Neuronal stem cell (in vitro differentiated cells): Measurements from ENCODE around the gene NECTIN4.

ENCODE experiments used
- DNase-seq: peaks from one replicate; pipeline ENCODE4 v3.0.0-alpha.2; 2013; ENCODE audit warnings: low spot score
- H2AFZ ChIP-seq: one replicate; pipeline ENCODE4 v1.6.1; 2013; ENCODE audit warnings: mild to moderate bottlenecking, low read length, inconsistent platforms
- H2AK5ac ChIP-seq: 2 replicates; pipeline ENCODE4 v1.6.1; 2013; ENCODE audit warnings: low read depth, mild to moderate bottlenecking, inconsistent platforms, low read length, moderate library complexity, mixed read lengths
- H2BK120ac ChIP-seq: 2 replicates; pipeline ENCODE4 v1.6.1; 2013; ENCODE audit warnings: low read depth, mild to moderate bottlenecking, inconsistent platforms, low read length, moderate library complexity, mixed read lengths
- H2BK12ac ChIP-seq: one replicate; pipeline ENCODE4 v1.6.1; 2013; ENCODE audit warnings: low read length, inconsistent platforms
- H2BK15ac ChIP-seq: 2 replicates; pipeline ENCODE4 v1.6.1; 2013; ENCODE audit warnings: mild to moderate bottlenecking, low read length, inconsistent platforms, mixed read lengths
- H2BK5ac ChIP-seq: one replicate; pipeline ENCODE4 v1.6.1; 2013; ENCODE audit warnings: inconsistent platforms, mild to moderate bottlenecking, low read length, moderate library complexity
- H3K14ac ChIP-seq: one replicate; pipeline ENCODE4 v1.6.1; 2013; ENCODE audit warnings: low read length, inconsistent platforms
- H3K18ac ChIP-seq: 2 replicates; pipeline ENCODE4 v1.6.1; 2013; ENCODE audit warnings: low read length, inconsistent platforms
- H3K23ac ChIP-seq: 2 replicates; pipeline ENCODE4 v1.6.1; 2013; ENCODE audit warnings: low read depth, mild to moderate bottlenecking, mixed read lengths, low read length, inconsistent platforms; ENCODE audit not compliant: poor library complexity
- H3K27ac ChIP-seq: replicated peaks from 3 replicates; pipeline ENCODE4 v1.5.1; 2013; ENCODE audit warnings: low read length, inconsistent platforms
- H3K27me3 ChIP-seq, 3 experiments: 2 replicates each; pipeline ENCODE4 v1.6.1; 2013; ENCODE audit warnings: low read length in 3 of 3, mild to moderate bottlenecking in 2 of 3, inconsistent platforms in 1 of 3, low read depth in 1 of 3, mixed read lengths in 1 of 3, moderate library complexity in 1 of 3; ENCODE audit not compliant: control insufficient read depth in 3 of 3, insufficient read depth in 3 of 3
- H3K36me3 ChIP-seq, 2 donors: replicated peaks in 1 of 2; 2 replicates each; pipeline ENCODE4 v1.6.1; 2013; ENCODE audit warnings: low read length in 2 of 2; ENCODE audit not compliant: control insufficient read depth in 2 of 2, insufficient read depth in 2 of 2
- H3K4ac ChIP-seq: 2 replicates; pipeline ENCODE4 v1.6.1; 2013; ENCODE audit warnings: inconsistent platforms, mild to moderate bottlenecking, low read length, moderate library complexity
- H3K4me1 ChIP-seq, 2 donors: 1 replicate in 1 of 2; 2 replicates in 1 of 2; pipeline ENCODE4 v1.6.1; 2013; ENCODE audit warnings: low read length in 2 of 2, low read depth in 1 of 2; ENCODE audit not compliant: control insufficient read depth in 2 of 2, insufficient read depth in 1 of 2
- H3K4me2 ChIP-seq: one replicate; pipeline ENCODE4 v1.6.1; 2013; ENCODE audit warnings: mild to moderate bottlenecking, low read length, inconsistent platforms; ENCODE audit not compliant: insufficient read depth, poor library complexity, severe bottlenecking
- H3K4me3 ChIP-seq, 2 donors: 2 replicates each; pipeline ENCODE4 v1.5.1; 2013; ENCODE audit warnings: low read length in 2 of 2, mild to moderate bottlenecking in 2 of 2, inconsistent platforms in 1 of 2, moderate library complexity in 1 of 2
- H3K79me1 ChIP-seq: one replicate; pipeline ENCODE4 v1.6.1; 2013; ENCODE audit warnings: low read depth, mild to moderate bottlenecking, inconsistent platforms, low read length, moderate library complexity
- H3K9ac ChIP-seq: one replicate; pipeline ENCODE4 v1.6.1; 2013; ENCODE audit warnings: mild to moderate bottlenecking, low read depth, low read length, inconsistent platforms; ENCODE audit not compliant: poor library complexity
- H3K9me3 ChIP-seq, 2 donors: replicated peaks in 1 of 2; 2 replicates each; pipeline versions ENCODE3 to v1.6.1; 2013; ENCODE audit warnings: low read length in 2 of 2, mild to moderate bottlenecking in 2 of 2, inconsistent platforms in 1 of 2, low read depth in 1 of 2, mixed read lengths in 1 of 2, moderate library complexity in 1 of 2; ENCODE audit not compliant: control insufficient read depth in 2 of 2, insufficient read depth in 1 of 2
- H4K8ac ChIP-seq: one replicate; pipeline ENCODE4 v1.6.1; 2013; ENCODE audit warnings: low read depth, mild to moderate bottlenecking, inconsistent platforms, low read length, moderate library complexity
- H4K91ac ChIP-seq: one replicate; pipeline ENCODE4 v1.6.1; 2013; ENCODE audit warnings: low read length, low read depth, mild to moderate bottlenecking, inconsistent platforms; ENCODE audit not compliant: poor library complexity
- WGBS, 2 donors: extraction: QIAGEN DNeasy Blood & Tissue Kit; methylation state at CpG; one replicate each; pipeline ENCODE4 v1.1.7; 2013; ENCODE audit warnings: missing lambda C conversion rate in 2 of 2, mixed read lengths in 1 of 2; ENCODE audit not compliant: insufficient read length in 2 of 2, insufficient replicate concordance in 1 of 2; ENCODE audit errors: extremely low coverage in 2 of 2; 5-methylcytosine and 5-hydroxymethylcytosine counted together

The NECTIN4 gene

GRCh38 chr1:161079436-161080110 is 9.8 kb downstream of the NECTIN4 start:
- no peaks in the 10 kb centered on the region for H3K9me3 ChIP-seq
- H3K4ac ChIP-seq = no peak overlapping the region
- WGBS, 2 donors = no CpG with 5 or more reads among the region's 41 CpGs
- no peak overlapping the region for H3K27ac ChIP-seq
- no peak overlapping the region for H3K18ac ChIP-seq
- no peak overlapping the region for H4K8ac ChIP-seq
- peak overlapping the region; percentile 32 for H2BK5ac ChIP-seq
- no peaks in the 10 kb centered on the region for H3K79me1 ChIP-seq
- H2AFZ ChIP-seq = no peak overlapping the region
- no peak overlapping the region for H3K9ac ChIP-seq
- H3K27me3 ChIP-seq = peaks cover 0 to 8% (median 0%) of the 10 kb centered on the region in 3 experiments
- H4K91ac ChIP-seq = no peak overlapping the region
- H2AK5ac ChIP-seq = no peak overlapping the region
- peak overlapping the region; percentile 43 for H3K23ac ChIP-seq
- H2BK12ac ChIP-seq = no peak overlapping the region
- no peak overlapping the region for H2BK120ac ChIP-seq
- H3K4me1 ChIP-seq = peaks cover 4 to 7% of the 10 kb centered on the region in 2 donors
- H3K4me3 ChIP-seq = no peak overlapping the region
- H3K36me3 ChIP-seq = no peaks in the 10 kb centered on the region
- no peak overlapping the region for H3K14ac ChIP-seq
- no peak overlapping the region for H3K4me2 ChIP-seq
- DNase-seq = no peak
- H2BK15ac ChIP-seq = no peak overlapping the region

DNA sequence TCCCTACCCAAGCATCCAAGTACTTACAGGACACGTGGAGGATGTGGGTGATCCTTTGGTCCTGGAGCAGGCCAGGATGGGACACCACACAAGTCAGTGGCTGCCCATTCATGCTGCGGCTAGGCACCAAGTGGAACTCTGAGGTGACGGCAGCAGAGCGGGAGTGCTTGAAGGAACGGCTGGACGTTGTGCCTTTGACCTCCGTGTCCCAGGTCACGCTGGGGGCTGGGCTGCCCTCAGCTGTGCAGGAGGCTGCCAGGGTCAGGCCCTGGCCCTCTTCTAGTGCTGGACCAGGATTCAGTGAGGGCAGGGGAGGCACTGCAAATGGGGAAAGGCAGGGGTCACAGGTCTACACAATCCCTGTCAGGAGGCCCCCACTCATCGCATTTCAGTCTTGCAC is 11.9 kb downstream of the NECTIN4 start:
- Histone ChIP-seq H3K4ac (no peak overlapping the region), H2BK12ac (no peak overlapping the region), H3K27ac (no peak overlapping the region), H2AFZ (no peak overlapping the region), H3K18ac (peak overlapping the region; percentile 77), H2BK15ac (no peak overlapping the region), H3K79me1 (no peaks in the 10 kb centered on the region), H4K91ac (no peak overlapping the region), H3K4me3 (no peak overlapping the region), H2BK5ac (no peak overlapping the region), H3K23ac (no peak overlapping the region), H4K8ac (no peak overlapping the region), H3K4me1 (peaks cover 8 to 20% of the 10 kb centered on the region in 2 donors), H3K4me2 (no peak overlapping the region), H2AK5ac (peak overlapping the region; percentile 20), H3K9ac (no peak overlapping the region), H2BK120ac (no peak overlapping the region), H3K27me3 (peaks cover 0 to 8% (median 0%) of the 10 kb centered on the region in 3 experiments), H3K14ac (peak overlapping the region; percentile 90), H3K36me3 (no peaks in the 10 kb centered on the region), H3K9me3 (no peaks in the 10 kb centered on the region)
- WGBS, 2 donors = no CpG with 5 or more reads among the region's 9 CpGs
- DNase-seq = no peak

GRCh38 chr1:161076410-161076809 is 12.9 kb downstream of the NECTIN4 start:
- H3K4me1 ChIP-seq = peaks cover 8 to 25% of the 10 kb centered on the region in 2 donors
- no peak for DNase-seq
- H3K23ac ChIP-seq = peak overlapping the region; percentile 29
- H4K91ac ChIP-seq = peak overlapping the region; percentile 41
- H3K27ac ChIP-seq = no peak overlapping the region
- H4K8ac ChIP-seq = no peak overlapping the region
- H2AFZ ChIP-seq = no peak overlapping the region
- H3K18ac ChIP-seq = peak overlapping the region; percentile 13
- H3K27me3 ChIP-seq = peaks cover 0 to 8% (median 0%) of the 10 kb centered on the region in 3 experiments
- H2AK5ac ChIP-seq = no peak overlapping the region
- H2BK12ac ChIP-seq = no peak overlapping the region
- H3K4ac ChIP-seq = no peak overlapping the region
- H2BK15ac ChIP-seq = no peak overlapping the region
- no peak overlapping the region for H3K9ac ChIP-seq
- H3K79me1 ChIP-seq = no peaks in the 10 kb centered on the region
- H2BK120ac ChIP-seq = peak overlapping the region; percentile 8
- no peak overlapping the region for H2BK5ac ChIP-seq
- no peaks in the 10 kb centered on the region for H3K9me3 ChIP-seq
- no peak overlapping the region for H3K4me3 ChIP-seq
- no peak overlapping the region for H3K14ac ChIP-seq
- no peak overlapping the region for H3K4me2 ChIP-seq
- no peaks in the 10 kb centered on the region for H3K36me3 ChIP-seq

DNA sequence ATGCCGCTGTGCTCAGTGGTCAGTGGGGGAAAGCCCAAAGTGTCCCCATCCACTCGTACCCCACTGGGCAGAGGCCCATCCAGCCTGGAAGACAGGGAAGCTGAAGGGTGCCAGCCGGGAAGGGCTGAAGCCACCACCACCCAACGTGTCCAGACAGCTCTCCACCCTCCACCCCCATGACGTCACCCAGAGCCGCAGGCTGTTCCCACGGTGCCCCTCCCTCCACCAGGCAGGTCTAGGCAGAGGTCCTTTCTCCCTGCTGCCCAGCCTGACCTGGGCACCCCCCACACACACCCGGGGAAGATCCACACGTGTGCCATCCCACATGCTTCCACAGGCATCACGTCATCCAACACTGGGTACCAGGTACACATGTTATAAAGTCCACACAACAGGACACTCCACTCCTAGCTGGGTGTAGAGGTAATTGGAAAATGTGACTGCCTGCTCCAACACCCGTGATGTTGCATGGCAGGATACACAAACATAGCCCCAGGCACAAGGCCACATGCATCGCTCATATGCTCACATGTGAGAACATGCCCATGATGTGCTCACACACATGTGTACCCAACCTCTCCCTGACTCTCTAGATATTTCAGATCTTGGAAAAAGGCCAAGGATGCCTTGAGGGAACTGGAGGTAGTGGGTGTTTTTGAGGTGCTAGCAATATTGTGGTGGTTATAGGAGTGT is 14.5 kb downstream of the NECTIN4 start:
- H3K23ac ChIP-seq = no peak overlapping the region
- H3K9ac ChIP-seq = no peak overlapping the region
- no peak overlapping the region for H2BK15ac ChIP-seq
- peak overlapping the region in 1 of 2 donors; percentile 17 for H3K4me3 ChIP-seq
- H3K36me3 ChIP-seq = no peaks in the 10 kb centered on the region
- H4K8ac ChIP-seq = no peak overlapping the region
- H2BK5ac ChIP-seq = peak overlapping the region; percentile 11
- H4K91ac ChIP-seq = no peak overlapping the region
- H3K14ac ChIP-seq = peak overlapping the region; percentile 92
- H3K4ac ChIP-seq = peak overlapping the region; percentile 27
- no CpG with 5 or more reads among the region's 12 CpGs for WGBS, 2 donors
- no peak overlapping the region for H3K4me2 ChIP-seq
- H3K27me3 ChIP-seq = peaks cover 0 to 4% (median 0%) of the 10 kb centered on the region in 3 experiments
- no peaks in the 10 kb centered on the region for H3K79me1 ChIP-seq
- peak overlapping the region; percentile 38 for H3K18ac ChIP-seq
- peak overlapping the region; percentile 63 for H2BK12ac ChIP-seq
- no peak overlapping the region for H2AFZ ChIP-seq
- H2BK120ac ChIP-seq = no peak overlapping the region
- peaks cover 0 to 5% of the 10 kb centered on the region in 2 donors for H3K9me3 ChIP-seq
- peaks cover 4 to 22% of the 10 kb centered on the region in 2 donors for H3K4me1 ChIP-seq
- peak overlapping the region; percentile 89 for H2AK5ac ChIP-seq
- H3K27ac ChIP-seq = no peak overlapping the region
- no peak for DNase-seq
